Measurements from ENCODE around the gene IL4.

The IL4 gene

GRCh38 chr5:132692632-132692967, 18.8 kb downstream of the IL4 start:
- H3K9me3 ChIP-seq (ENCODE audit: control insufficient read depth, low read length) = no peaks in the 10 kb centered on the region
- no peak for DNase-seq
- no peak overlapping the region for H3K27ac ChIP-seq (ENCODE audit: insufficient read depth, low read length, poor library complexity, severe bottlenecking)
- H3K4me3 ChIP-seq (ENCODE audit: insufficient read depth, low read depth, low read length, poor library complexity, severe bottlenecking) = no peak overlapping the region
- no peaks in the 10 kb centered on the region for H3K27me3 ChIP-seq (replicated peaks; ENCODE audit: control insufficient read depth, insufficient read depth, low read length, poor library complexity, severe bottlenecking)
- peaks cover 3% of the 10 kb centered on the region for H3K36me3 ChIP-seq (ENCODE audit: control insufficient read depth, insufficient read depth, low read length)
- peaks cover 16% of the 10 kb centered on the region for H3K4me1 ChIP-seq (ENCODE audit: control insufficient read depth, insufficient read depth, low read length, poor library complexity, severe bottlenecking)

GRCh38 chr5:132695956-132696355, 22.2 kb downstream of the IL4 start:
- no peaks in the 10 kb centered on the region for H3K4me1 ChIP-seq (ENCODE audit: control insufficient read depth, insufficient read depth, low read length, poor library complexity, severe bottlenecking)
- H3K27ac ChIP-seq (ENCODE audit: insufficient read depth, low read length, poor library complexity, severe bottlenecking) = no peak overlapping the region
- H3K27me3 ChIP-seq (replicated peaks; ENCODE audit: control insufficient read depth, insufficient read depth, low read length, poor library complexity, severe bottlenecking) = no peaks in the 10 kb centered on the region
- peaks cover 15% of the 10 kb centered on the region for H3K36me3 ChIP-seq (ENCODE audit: control insufficient read depth, insufficient read depth, low read length)
- no peaks in the 10 kb centered on the region for H3K9me3 ChIP-seq (ENCODE audit: control insufficient read depth, low read length)
- no peak for DNase-seq
- H3K4me3 ChIP-seq (ENCODE audit: insufficient read depth, low read depth, low read length, poor library complexity, severe bottlenecking) = no peak overlapping the region

- H3K27me3 ChIP-seq (replicated peaks; ENCODE audit: control insufficient read depth, insufficient read depth, low read length, poor library complexity, severe bottlenecking) = no peaks in the 10 kb centered on the region
- H3K4me1 ChIP-seq (ENCODE audit: control insufficient read depth, insufficient read depth, low read length, poor library complexity, severe bottlenecking) = no peaks in the 10 kb centered on the region
- no peak for DNase-seq
- H3K27ac ChIP-seq (ENCODE audit: insufficient read depth, low read length, poor library complexity, severe bottlenecking) = no peak overlapping the region
- no peak overlapping the region for H3K4me3 ChIP-seq (ENCODE audit: insufficient read depth, low read depth, low read length, poor library complexity, severe bottlenecking)
- H3K9me3 ChIP-seq (ENCODE audit: control insufficient read depth, low read length) = no peaks in the 10 kb centered on the region
- H3K36me3 ChIP-seq (ENCODE audit: control insufficient read depth, insufficient read depth, low read length) = peaks cover 17% of the 10 kb centered on the region
Measured at GRCh38 chr5:132704875-132705274, 31.1 kb downstream of the IL4 start.

- no peak overlapping the region for H3K27ac ChIP-seq (ENCODE audit: insufficient read depth, low read length, poor library complexity, severe bottlenecking)
- no peaks in the 10 kb centered on the region for H3K36me3 ChIP-seq (ENCODE audit: control insufficient read depth, insufficient read depth, low read length)
- H3K9me3 ChIP-seq (ENCODE audit: control insufficient read depth, low read length) = no peaks in the 10 kb centered on the region
- no peaks in the 10 kb centered on the region for H3K27me3 ChIP-seq (replicated peaks; ENCODE audit: control insufficient read depth, insufficient read depth, low read length, poor library complexity, severe bottlenecking)
- no peak overlapping the region for H3K4me3 ChIP-seq (ENCODE audit: insufficient read depth, low read depth, low read length, poor library complexity, severe bottlenecking)
- DNase-seq = no peak
- H3K4me1 ChIP-seq (ENCODE audit: control insufficient read depth, insufficient read depth, low read length, poor library complexity, severe bottlenecking) = no peaks in the 10 kb centered on the region
Measured at GRCh38 chr5:132708645-132709044, 34.9 kb downstream of the IL4 start.

GRCh38 chr5:132714456-132715307, 40.9 kb downstream of the IL4 start:
- Histone ChIP-seq H3K9me3 (ENCODE audit: control insufficient read depth, low read length) (no peaks in the 10 kb centered on the region), H3K36me3 (ENCODE audit: control insufficient read depth, insufficient read depth, low read length) (peaks cover 3% of the 10 kb centered on the region), H3K27me3 (replicated peaks; ENCODE audit: control insufficient read depth, insufficient read depth, low read length, poor library complexity, severe bottlenecking) (no peaks in the 10 kb centered on the region), H3K27ac (ENCODE audit: insufficient read depth, low read length, poor library complexity, severe bottlenecking) (no peak overlapping the region), H3K4me3 (ENCODE audit: insufficient read depth, low read depth, low read length, poor library complexity, severe bottlenecking) (no peak overlapping the region), H3K4me1 (ENCODE audit: control insufficient read depth, insufficient read depth, low read length, poor library complexity, severe bottlenecking) (no peaks in the 10 kb centered on the region)
- no peak for DNase-seq

GRCh38 chr5:132718544-132719312, 44.9 kb downstream of the IL4 start:
- Histone ChIP-seq H3K27me3 (replicated peaks; ENCODE audit: control insufficient read depth, insufficient read depth, low read length, poor library complexity, severe bottlenecking) (no peaks in the 10 kb centered on the region), H3K4me3 (ENCODE audit: insufficient read depth, low read depth, low read length, poor library complexity, severe bottlenecking) (no peak overlapping the region), H3K9me3 (ENCODE audit: control insufficient read depth, low read length) (no peaks in the 10 kb centered on the region), H3K27ac (ENCODE audit: insufficient read depth, low read length, poor library complexity, severe bottlenecking) (no peak overlapping the region), H3K36me3 (ENCODE audit: control insufficient read depth, insufficient read depth, low read length) (peaks cover 3% of the 10 kb centered on the region), H3K4me1 (ENCODE audit: control insufficient read depth, insufficient read depth, low read length, poor library complexity, severe bottlenecking) (no peaks in the 10 kb centered on the region)
- no peak for DNase-seq

GRCh38 chr5:132725745-132726144, 52.0 kb downstream of the IL4 start:
- H3K27ac ChIP-seq (ENCODE audit: insufficient read depth, low read length, poor library complexity, severe bottlenecking) = no peak overlapping the region
- H3K9me3 ChIP-seq (ENCODE audit: control insufficient read depth, low read length) = no peaks in the 10 kb centered on the region
- H3K4me1 ChIP-seq (ENCODE audit: control insufficient read depth, insufficient read depth, low read length, poor library complexity, severe bottlenecking) = no peaks in the 10 kb centered on the region
- no peak overlapping the region for H3K4me3 ChIP-seq (ENCODE audit: insufficient read depth, low read depth, low read length, poor library complexity, severe bottlenecking)
- H3K27me3 ChIP-seq (replicated peaks; ENCODE audit: control insufficient read depth, insufficient read depth, low read length, poor library complexity, severe bottlenecking) = no peaks in the 10 kb centered on the region
- peaks cover 4% of the 10 kb centered on the region for H3K36me3 ChIP-seq (ENCODE audit: control insufficient read depth, insufficient read depth, low read length)
- DNase-seq = no peak

GRCh38 chr5:132729896-132730295, 56.1 kb downstream of the IL4 start:
- Histone ChIP-seq H3K4me1 (ENCODE audit: control insufficient read depth, insufficient read depth, low read length, poor library complexity, severe bottlenecking) (no peaks in the 10 kb centered on the region), H3K9me3 (ENCODE audit: control insufficient read depth, low read length) (no peaks in the 10 kb centered on the region), H3K4me3 (ENCODE audit: insufficient read depth, low read depth, low read length, poor library complexity, severe bottlenecking) (no peak overlapping the region), H3K36me3 (ENCODE audit: control insufficient read depth, insufficient read depth, low read length) (peaks cover 4% of the 10 kb centered on the region), H3K27ac (ENCODE audit: insufficient read depth, low read length, poor library complexity, severe bottlenecking) (no peak overlapping the region), H3K27me3 (replicated peaks; ENCODE audit: control insufficient read depth, insufficient read depth, low read length, poor library complexity, severe bottlenecking) (no peaks in the 10 kb centered on the region)
- DNase-seq = no peak

All from effector memory CD4-positive, alpha-beta T cell (primary cell).